CD14-positive monocyte (primary cell): ENCODE results near the gene SCIN. TPM values are rescaled to one million over a fixed set of nuclear protein-coding genes. Genes with fewer than 3 reads are reported as not detected.

ENCODE experiments used
- DNase-seq, 3 donors: peaks; one replicate each; pipeline ENCODE4 v3.0.0-alpha.2; 2011 to 2022
- H2AFZ ChIP-seq: 2 replicates; pipeline ENCODE4 v1.6.0; 2012; ENCODE audit warnings: mild to moderate bottlenecking, low read depth, low read length, inconsistent platforms; ENCODE audit not compliant: insufficient read depth, poor library complexity, severe bottlenecking
- H3K27ac ChIP-seq, 2 donors: 1 replicate in 1 of 2; 2 replicates in 1 of 2; pipeline ENCODE4 v1.5.1; 2012 to 2013; ENCODE audit warnings: low read length in 2 of 2, control low read depth in 1 of 2, inconsistent platforms in 1 of 2, low read depth in 1 of 2, mild to moderate bottlenecking in 1 of 2
- H3K27me3 ChIP-seq, 2 donors: one replicate each; pipeline versions ENCODE4 v1.6.0 to v1.6.1; 2011 to 2013; ENCODE audit warnings: low read length in 2 of 2; ENCODE audit not compliant: control insufficient read depth in 2 of 2, insufficient read depth in 2 of 2
- H3K36me3 ChIP-seq, 2 donors: replicated peaks in 1 of 2; 1 replicate in 1 of 2; 2 replicates in 1 of 2; pipeline versions ENCODE4 v1.5.1 to v1.6.1; 2012 to 2013; ENCODE audit warnings: low read length in 2 of 2, control low read depth in 1 of 2, inconsistent platforms in 1 of 2, mild to moderate bottlenecking in 1 of 2; ENCODE audit not compliant: insufficient read depth in 2 of 2, control insufficient read depth in 1 of 2
- H3K4me1 ChIP-seq, 2 donors: 1 replicate in 1 of 2; 2 replicates in 1 of 2; pipeline versions ENCODE4 v1.5.1 to v1.6.1; 2012 to 2013; ENCODE audit warnings: low read length in 2 of 2, control low read depth in 1 of 2, inconsistent platforms in 1 of 2, mild to moderate bottlenecking in 1 of 2, moderate library complexity in 1 of 2; ENCODE audit not compliant: insufficient read depth in 2 of 2, control insufficient read depth in 1 of 2
- H3K4me2 ChIP-seq: replicated peaks from 2 replicates; pipeline ENCODE3; 2012; ENCODE audit warnings: low read length, moderate library complexity, mild to moderate bottlenecking; ENCODE audit not compliant: poor library complexity, severe bottlenecking; ENCODE audit errors: extremely low read depth
- H3K4me3 ChIP-seq, 3 experiments: fragments of 200-600 bp in 1 of 3; sonication (generic) in 1 of 3; replicated peaks in 1 of 3; 1 replicate in 2 of 3; 2 replicates in 1 of 3; pipeline ENCODE4 v1.5.1; 2011 to 2013; ENCODE audit warnings: low read length in 3 of 3, mild to moderate bottlenecking in 3 of 3, control low read depth in 2 of 3, low read depth in 2 of 3, inconsistent platforms in 1 of 3, moderate library complexity in 1 of 3
- H3K79me2 ChIP-seq: 2 replicates; pipeline ENCODE4 v1.6.0; 2012; ENCODE audit warnings: mild to moderate bottlenecking, control low read depth, inconsistent platforms, low read length, moderate library complexity; ENCODE audit not compliant: insufficient read depth
- H3K9ac ChIP-seq: 2 replicates; pipeline ENCODE4 v1.6.0; 2017; ENCODE audit warnings: low read length, mild to moderate bottlenecking; ENCODE audit not compliant: insufficient read depth, poor library complexity, severe bottlenecking
- H3K9me3 ChIP-seq, 2 donors: replicated peaks in 1 of 2; 1 replicate in 1 of 2; 2 replicates in 1 of 2; pipeline versions ENCODE4 v1.5.1 to v1.6.1; 2012 to 2013; ENCODE audit warnings: low read length in 2 of 2, control low read depth in 1 of 2; ENCODE audit not compliant: control insufficient read depth in 1 of 2, insufficient read depth in 1 of 2
- H4K20me1 ChIP-seq: 2 replicates; pipeline ENCODE4 v1.6.0; 2012; ENCODE audit warnings: mild to moderate bottlenecking, low read length, control low read depth, moderate library complexity; ENCODE audit not compliant: insufficient read depth
- H3K27ac Mint-ChIP-seq, 7 donors: one replicate each; pipeline ENCODE4 v1.8.0; 2020; ENCODE audit warnings: mild to moderate bottlenecking in 7 of 7, mixed read lengths in 7 of 7, moderate library complexity in 6 of 7, inconsistent platforms in 2 of 7
- H3K27me3 Mint-ChIP-seq, 3 donors: one replicate each; pipeline ENCODE4 v1.8.0; 2021 to 2022; ENCODE audit warnings: low read depth in 3 of 3, mild to moderate bottlenecking in 3 of 3, mixed read lengths in 3 of 3, moderate library complexity in 3 of 3, inconsistent platforms in 1 of 3
- H3K36me3 Mint-ChIP-seq, 2 donors: one replicate each; pipeline ENCODE4 v1.8.0; 2020; ENCODE audit warnings: mixed read lengths in 2 of 2, inconsistent platforms in 1 of 2, mild to moderate bottlenecking in 1 of 2
- H3K4me1 Mint-ChIP-seq: one replicate; pipeline ENCODE4 v1.8.0; 2020; ENCODE audit warnings: mild to moderate bottlenecking, mixed read lengths
- H3K4me3 Mint-ChIP-seq, 2 donors: one replicate each; pipeline ENCODE4 v1.8.0; 2020; ENCODE audit warnings: mild to moderate bottlenecking in 2 of 2, mixed read lengths in 2 of 2, moderate library complexity in 1 of 2
- H3K9me3 Mint-ChIP-seq, 7 donors: one replicate each; pipeline ENCODE4 v1.8.0; 2020 to 2022; ENCODE audit warnings: mixed read lengths in 7 of 7, mild to moderate bottlenecking in 6 of 7, moderate library complexity in 6 of 7, inconsistent platforms in 2 of 7
- WGBS: methylation state at CpG from one replicate; pipeline ENCODE4 v1.1.5; 2013; ENCODE audit warnings: missing lambda C conversion rate; ENCODE audit not compliant: insufficient coverage; 5-methylcytosine and 5-hydroxymethylcytosine counted together
- intact Hi-C, 2 donors: fragments of 100-400 bp; cut with micrococcal nuclease; formaldehyde crosslinking; loops; one replicate each; pipeline versions ENCODE4 v1.15.0 to v1.15.1; 2023
- polyA plus RNA-seq, 3 donors: library from polyadenylated mRNA; depleted of rRNA in 1 of 3; unstranded in 2 of 3; stranded (reverse) in 1 of 3; fragments of 300-500 nt in 2 of 3; fragments of >200 nt in 1 of 3; fragmentation: Illumina TruSeq in 2 of 3; gene quantifications; 1 replicate in 2 of 3; 2 replicates in 1 of 3; pipeline ENCODE4 v1.2.3, GENCODE V29; 2012 to 2021
- TF ChIP-seq, protein P1 (sequence below): fragments of 200-600 bp; IDR thresholded peaks from one replicate; pipeline ENCODE4 v1.8.0; 2022; ENCODE audit warnings: antibody characterized with exemption, mild to moderate bottlenecking

SCIN gene
- polyA plus RNA-seq, 3 donors, result 0.08 TPM; not detected in 2

DNA sequence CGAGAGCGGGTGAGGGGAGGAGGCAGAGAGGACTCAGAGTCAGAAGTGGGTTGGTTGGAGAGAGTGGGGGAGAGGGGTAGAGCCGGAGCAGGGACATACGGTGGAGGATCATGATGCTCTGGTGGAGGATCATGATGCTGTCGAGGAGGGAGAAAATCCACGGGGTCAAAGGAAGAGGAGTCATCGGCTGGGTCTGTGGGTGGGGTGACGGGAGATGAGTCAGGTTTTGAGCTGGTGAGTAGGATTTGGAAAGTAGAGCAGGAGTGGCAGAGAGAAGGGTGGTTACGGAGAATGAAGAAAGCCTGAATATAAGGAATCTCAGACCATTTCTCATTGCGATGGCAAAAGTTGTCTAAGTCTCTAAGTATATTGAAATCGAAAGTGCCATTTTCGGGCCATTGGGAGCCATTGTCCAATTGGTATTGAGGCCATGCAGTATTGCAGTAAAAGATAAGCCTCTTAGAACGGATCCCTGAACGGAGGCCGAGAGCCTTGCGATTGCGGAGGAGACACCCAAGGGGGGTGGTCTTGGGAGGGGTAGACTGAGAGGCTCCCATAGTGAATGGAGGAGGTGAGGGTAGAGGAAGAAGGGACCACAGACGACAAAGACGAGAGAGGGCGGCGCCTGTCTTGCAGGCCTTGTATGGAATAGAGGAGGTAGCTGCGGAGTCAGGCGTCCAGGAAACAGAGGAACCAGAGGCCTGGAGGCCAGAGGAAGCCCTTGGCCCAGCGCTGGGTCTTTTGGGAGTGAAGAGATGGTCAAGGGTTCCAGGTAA lies 23.8 kb downstream of the SCIN start:
- Histone ChIP-seq H3K4me3 (no peak overlapping the region), H3K9ac (no peak overlapping the region), H2AFZ (no peak overlapping the region), H3K27ac (no peak overlapping the region), H3K79me2 (no peaks in the 10 kb centered on the region), H3K4me1 (no peaks in the 10 kb centered on the region), H3K4me2 (no peak overlapping the region), H3K9me3 (peaks cover 0 to 24% of the 10 kb centered on the region in 2 donors), H3K27me3 (no peaks in the 10 kb centered on the region), H3K36me3 (no peaks in the 10 kb centered on the region), H4K20me1 (no peaks in the 10 kb centered on the region)
- peaks cover 11 to 20% (median 13%) of the 10 kb centered on the region in 7 donors for H3K9me3 Mint-ChIP-seq
- WGBS, result 91% methylated on average over 21 of the region's 24 CpGs
- no peaks in the 10 kb centered on the region for H3K27me3 Mint-ChIP-seq
- H3K4me3 Mint-ChIP-seq, result no peak overlapping the region
- intact Hi-C loops, result no loop called here
- no peak for DNase-seq
- no peaks in the 10 kb centered on the region for H3K36me3 Mint-ChIP-seq
- TF ChIP-seq, protein P1, sequence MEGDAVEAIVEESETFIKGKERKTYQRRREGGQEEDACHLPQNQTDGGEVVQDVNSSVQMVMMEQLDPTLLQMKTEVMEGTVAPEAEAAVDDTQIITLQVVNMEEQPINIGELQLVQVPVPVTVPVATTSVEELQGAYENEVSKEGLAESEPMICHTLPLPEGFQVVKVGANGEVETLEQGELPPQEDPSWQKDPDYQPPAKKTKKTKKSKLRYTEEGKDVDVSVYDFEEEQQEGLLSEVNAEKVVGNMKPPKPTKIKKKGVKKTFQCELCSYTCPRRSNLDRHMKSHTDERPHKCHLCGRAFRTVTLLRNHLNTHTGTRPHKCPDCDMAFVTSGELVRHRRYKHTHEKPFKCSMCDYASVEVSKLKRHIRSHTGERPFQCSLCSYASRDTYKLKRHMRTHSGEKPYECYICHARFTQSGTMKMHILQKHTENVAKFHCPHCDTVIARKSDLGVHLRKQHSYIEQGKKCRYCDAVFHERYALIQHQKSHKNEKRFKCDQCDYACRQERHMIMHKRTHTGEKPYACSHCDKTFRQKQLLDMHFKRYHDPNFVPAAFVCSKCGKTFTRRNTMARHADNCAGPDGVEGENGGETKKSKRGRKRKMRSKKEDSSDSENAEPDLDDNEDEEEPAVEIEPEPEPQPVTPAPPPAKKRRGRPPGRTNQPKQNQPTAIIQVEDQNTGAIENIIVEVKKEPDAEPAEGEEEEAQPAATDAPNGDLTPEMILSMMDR, result no peak
- no peaks in the 10 kb centered on the region for H3K4me1 Mint-ChIP-seq
- no peak overlapping the region for H3K27ac Mint-ChIP-seq

DNA sequence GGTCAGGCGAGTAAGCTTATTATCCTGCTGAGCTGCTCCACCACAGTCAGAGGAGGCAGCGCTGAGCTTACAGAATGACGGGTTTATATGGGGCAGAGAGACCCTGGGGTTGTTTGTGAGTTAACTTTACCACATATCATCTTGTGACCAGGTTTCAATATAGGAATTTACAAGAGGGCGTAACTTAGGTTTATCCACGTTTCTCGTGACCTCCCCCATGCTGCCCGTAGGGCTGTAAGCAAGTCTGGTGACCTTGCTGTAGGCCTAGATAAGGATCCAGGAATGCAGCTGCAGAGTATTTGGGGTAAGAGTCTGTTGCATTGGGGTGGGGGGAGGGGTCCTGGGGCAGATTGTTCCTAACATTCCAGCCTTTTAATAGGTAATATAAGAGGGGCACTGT lies 24.6 kb downstream of the SCIN start:
- TF ChIP-seq, protein P1, result no peak
- no peak overlapping the region for H2AFZ ChIP-seq
- no peak overlapping the region for H3K27ac Mint-ChIP-seq
- no peaks in the 10 kb centered on the region for H3K4me1 Mint-ChIP-seq
- H3K9me3 Mint-ChIP-seq, result peaks cover 11 to 20% (median 13%) of the 10 kb centered on the region in 7 donors
- WGBS, result 96% methylated on average over 6 of the region's 7 CpGs
- intact Hi-C loops, result no loop called here
- no peak overlapping the region for H3K4me2 ChIP-seq
- no peaks in the 10 kb centered on the region for H4K20me1 ChIP-seq
- H3K36me3 Mint-ChIP-seq, result no peaks in the 10 kb centered on the region
- H3K4me3 Mint-ChIP-seq, result no peak overlapping the region
- no peaks in the 10 kb centered on the region for H3K4me1 ChIP-seq
- no peaks in the 10 kb centered on the region for H3K36me3 ChIP-seq
- no peak for DNase-seq
- H3K27me3 Mint-ChIP-seq, result no peaks in the 10 kb centered on the region
- H3K79me2 ChIP-seq, result no peaks in the 10 kb centered on the region
- H3K9me3 ChIP-seq, result peaks cover 0 to 24% of the 10 kb centered on the region in 2 donors
- no peaks in the 10 kb centered on the region for H3K27me3 ChIP-seq
- H3K9ac ChIP-seq, result no peak overlapping the region
- no peak overlapping the region for H3K4me3 ChIP-seq
- no peak overlapping the region for H3K27ac ChIP-seq
